Progenitor cell of endocrine pancreas (in vitro differentiated cells): ENCODE measurements around the gene CADM1. TPM values are rescaled to one million over a fixed set of nuclear protein-coding genes. Genes with fewer than 3 reads are reported as not detected.

Experiments
- DNase-seq: peaks from one replicate; pipeline ENCODE4 v3.0.0; 2021; ENCODE audit warnings: low spot score; ENCODE audit not compliant: unreplicated experiment
- H3K27ac Mint-ChIP-seq: 2 replicates; pipeline ENCODE4 v1.8.0; 2021; ENCODE audit warnings: mild to moderate bottlenecking, moderate library complexity, mixed read lengths
- H3K27me3 Mint-ChIP-seq: 2 replicates; pipeline ENCODE4 v1.8.0; 2021; ENCODE audit warnings: mixed read lengths
- H3K36me3 Mint-ChIP-seq: 2 replicates; pipeline ENCODE4 v1.8.0; 2022; ENCODE audit warnings: mixed read lengths; ENCODE audit not compliant: insufficient read depth
- H3K4me1 Mint-ChIP-seq: 2 replicates; pipeline ENCODE4 v1.8.0; 2021; ENCODE audit warnings: low read depth, mixed read lengths
- H3K4me3 Mint-ChIP-seq: 2 replicates; pipeline ENCODE4 v1.8.0; 2021; ENCODE audit warnings: low read depth, mild to moderate bottlenecking, moderate library complexity, mixed read lengths
- H3K9me3 Mint-ChIP-seq: 2 replicates; pipeline ENCODE4 v1.8.0; 2021; ENCODE audit warnings: low read depth, mixed read lengths
- total RNA-seq: library from RNA; stranded (reverse); gene quantifications from 2 replicates; pipeline ENCODE4 v1.2.1, GENCODE V29; 2021
- TF ChIP-seq, protein P1 (sequence below): fragments of 200-600 bp; sonication (generic); IDR thresholded peaks from one replicate; pipeline ENCODE4 v1.5.0; 2021; ENCODE audit warnings: antibody characterized with exemption, mild to moderate bottlenecking; ENCODE audit not compliant: unreplicated experiment

The CADM1 gene
- total RNA-seq, 1 donor from 2014 or later, result 147 TPM

DNA sequence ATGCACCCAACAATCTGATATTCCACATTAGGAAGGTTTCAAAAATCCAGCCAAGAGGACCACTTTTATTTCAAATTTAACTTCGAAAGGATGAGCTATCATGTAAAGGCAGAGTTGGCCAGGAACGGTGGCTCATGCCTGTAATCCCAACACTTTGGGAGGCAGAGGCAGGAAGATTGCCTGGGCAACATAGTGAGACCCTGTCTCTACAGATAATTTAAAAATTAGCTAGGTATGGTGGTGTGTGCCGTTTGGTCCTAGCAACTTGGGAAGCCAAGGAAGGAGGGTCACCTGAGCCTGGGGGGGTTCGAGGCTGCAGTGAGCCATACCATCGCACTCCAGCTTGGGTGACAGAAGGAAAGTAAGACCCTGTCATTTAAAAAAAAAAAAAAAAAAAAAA, 96.7 kb downstream of the CADM1 start:
- Mint-ChIP-seq H3K4me1 (peaks cover 25% of the 10 kb centered on the region), H3K4me3 (no peak overlapping the region), H3K36me3 (no peaks in the 10 kb centered on the region), H3K27me3 (no peaks in the 10 kb centered on the region), H3K27ac (no peak overlapping the region), H3K9me3 (no peaks in the 10 kb centered on the region)
- no peak for DNase-seq
- TF ChIP-seq, protein P1, sequence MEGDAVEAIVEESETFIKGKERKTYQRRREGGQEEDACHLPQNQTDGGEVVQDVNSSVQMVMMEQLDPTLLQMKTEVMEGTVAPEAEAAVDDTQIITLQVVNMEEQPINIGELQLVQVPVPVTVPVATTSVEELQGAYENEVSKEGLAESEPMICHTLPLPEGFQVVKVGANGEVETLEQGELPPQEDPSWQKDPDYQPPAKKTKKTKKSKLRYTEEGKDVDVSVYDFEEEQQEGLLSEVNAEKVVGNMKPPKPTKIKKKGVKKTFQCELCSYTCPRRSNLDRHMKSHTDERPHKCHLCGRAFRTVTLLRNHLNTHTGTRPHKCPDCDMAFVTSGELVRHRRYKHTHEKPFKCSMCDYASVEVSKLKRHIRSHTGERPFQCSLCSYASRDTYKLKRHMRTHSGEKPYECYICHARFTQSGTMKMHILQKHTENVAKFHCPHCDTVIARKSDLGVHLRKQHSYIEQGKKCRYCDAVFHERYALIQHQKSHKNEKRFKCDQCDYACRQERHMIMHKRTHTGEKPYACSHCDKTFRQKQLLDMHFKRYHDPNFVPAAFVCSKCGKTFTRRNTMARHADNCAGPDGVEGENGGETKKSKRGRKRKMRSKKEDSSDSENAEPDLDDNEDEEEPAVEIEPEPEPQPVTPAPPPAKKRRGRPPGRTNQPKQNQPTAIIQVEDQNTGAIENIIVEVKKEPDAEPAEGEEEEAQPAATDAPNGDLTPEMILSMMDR, result no peak

DNA sequence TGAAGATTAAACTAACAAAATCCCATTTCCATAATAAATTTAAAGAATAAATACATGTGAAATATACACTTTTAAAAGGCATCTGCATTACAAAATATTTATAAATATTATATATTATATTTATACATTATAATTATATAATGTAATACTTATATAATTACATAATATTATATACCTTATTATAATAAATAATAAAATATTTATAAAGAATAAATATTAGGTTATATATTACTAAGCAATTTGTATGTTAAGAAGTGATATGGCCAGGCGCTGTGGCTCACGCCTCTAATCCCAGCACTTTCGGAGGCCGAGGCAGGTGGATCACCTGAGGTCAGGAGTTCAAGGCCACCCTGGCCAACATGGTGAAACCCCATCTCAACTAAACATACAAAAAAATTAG, 97.8 kb downstream of the CADM1 start:
- H3K4me1 Mint-ChIP-seq, result peaks cover 25% of the 10 kb centered on the region
- no peak overlapping the region for H3K4me3 Mint-ChIP-seq
- TF ChIP-seq, protein P1, result no peak
- H3K36me3 Mint-ChIP-seq, result no peaks in the 10 kb centered on the region
- no peaks in the 10 kb centered on the region for H3K27me3 Mint-ChIP-seq
- no peak for DNase-seq
- no peak overlapping the region for H3K27ac Mint-ChIP-seq
- no peaks in the 10 kb centered on the region for H3K9me3 Mint-ChIP-seq

DNA sequence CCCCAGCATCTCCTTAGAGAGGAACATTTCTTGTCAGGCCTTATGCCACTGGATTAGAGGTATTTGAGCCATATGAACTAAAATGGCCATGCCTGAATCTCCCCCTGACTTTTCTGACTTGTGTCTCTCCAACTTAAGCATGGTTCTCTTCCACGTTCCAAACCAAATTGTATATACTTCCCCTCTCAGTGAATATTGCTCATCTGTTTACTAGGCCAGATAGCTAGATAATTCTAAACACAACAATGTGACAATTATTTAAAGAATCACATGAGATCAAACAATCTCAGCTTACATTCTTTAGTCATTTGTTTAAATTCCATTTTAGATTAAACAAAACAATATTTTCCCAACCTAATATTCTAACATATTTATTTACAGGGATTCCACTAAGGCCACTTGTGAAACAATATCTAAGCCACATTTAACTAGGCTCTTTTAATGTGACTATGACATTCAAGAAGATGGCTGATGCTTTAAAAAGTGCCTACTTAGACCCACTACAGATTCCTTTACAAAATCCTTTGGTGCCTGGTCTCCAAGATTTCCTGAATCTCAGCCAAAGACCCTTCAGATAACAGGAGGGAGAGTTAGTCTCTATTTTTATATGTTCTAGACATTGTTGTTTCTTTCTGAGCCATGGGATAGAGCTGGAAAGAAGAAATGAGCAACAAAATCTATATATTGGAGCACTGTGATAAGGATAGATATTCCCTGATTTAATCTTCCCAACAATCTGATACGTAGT, 105.7 kb downstream of the CADM1 start:
- Mint-ChIP-seq H3K27me3 (no peaks in the 10 kb centered on the region), H3K4me3 (no peak overlapping the region)

DNA sequence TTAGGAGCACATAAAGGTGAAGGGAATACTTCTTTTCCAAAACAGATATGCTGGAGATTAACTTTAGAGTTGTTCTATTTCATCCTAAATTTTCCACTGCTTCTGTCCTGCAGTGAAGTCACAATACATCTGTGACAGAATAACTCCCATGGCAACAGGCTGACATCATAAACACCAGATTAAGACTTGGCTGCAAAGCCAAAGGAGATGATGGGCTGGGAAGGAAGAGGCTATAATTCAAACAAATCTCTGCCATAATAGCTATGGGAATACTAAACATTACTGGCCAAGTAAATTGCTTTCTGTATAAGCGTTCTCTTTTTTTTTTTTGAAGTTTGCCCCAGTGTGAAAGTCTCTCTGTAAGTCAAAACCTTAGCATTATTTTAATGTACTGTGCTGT, 107.7 kb downstream of the CADM1 start:
- H3K9me3 Mint-ChIP-seq, result no peaks in the 10 kb centered on the region
- no peak for DNase-seq
- H3K4me1 Mint-ChIP-seq, result peaks cover 7% of the 10 kb centered on the region
- H3K27me3 Mint-ChIP-seq, result no peaks in the 10 kb centered on the region
- no peak overlapping the region for H3K4me3 Mint-ChIP-seq
- H3K36me3 Mint-ChIP-seq, result peaks cover 6% of the 10 kb centered on the region
- TF ChIP-seq, protein P1, result no peak
- H3K27ac Mint-ChIP-seq, result no peak overlapping the region

More for the DNA sequence above, 105.7 kb downstream of the CADM1 start:
- Mint-ChIP-seq H3K4me1 (no peaks in the 10 kb centered on the region), H3K9me3 (no peaks in the 10 kb centered on the region), H3K36me3 (peaks cover 6% of the 10 kb centered on the region), H3K27ac (no peak overlapping the region)
- TF ChIP-seq, protein P1, result no peak
- no peak for DNase-seq

DNA sequence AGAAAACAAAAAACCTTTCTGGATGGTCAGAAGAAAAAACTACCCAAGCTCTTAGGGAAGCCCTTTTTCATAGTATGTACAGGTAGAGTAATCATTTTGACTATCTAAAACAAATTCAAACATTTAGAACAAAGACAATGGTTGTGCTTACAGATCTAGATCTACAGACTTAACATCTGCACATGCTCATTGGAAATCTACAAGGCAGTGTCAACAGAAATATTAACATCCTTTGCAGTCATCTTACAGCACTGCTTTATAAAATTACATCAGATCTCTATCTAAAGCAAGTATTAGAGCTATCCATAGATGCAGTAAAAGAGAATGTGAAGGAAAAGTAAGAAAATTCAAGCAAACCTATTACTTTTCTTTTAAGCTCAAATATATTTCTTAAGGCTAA, 110.3 kb downstream of the CADM1 start:
- Mint-ChIP-seq H3K27ac (no peak overlapping the region), H3K4me3 (no peak overlapping the region), H3K9me3 (no peaks in the 10 kb centered on the region), H3K36me3 (peaks cover 6% of the 10 kb centered on the region), H3K27me3 (no peaks in the 10 kb centered on the region), H3K4me1 (peaks cover 17% of the 10 kb centered on the region)
- TF ChIP-seq, protein P1, result no peak
- DNase-seq, result no peak
